ENCODE results near the gene RBL1.
"Not testable (repeated sequence)": the region's sequence is repeated elsewhere in the genome, so short reads cannot be mapped to it uniquely, and the experiment has no call there.

The RBL1 gene

DNA sequence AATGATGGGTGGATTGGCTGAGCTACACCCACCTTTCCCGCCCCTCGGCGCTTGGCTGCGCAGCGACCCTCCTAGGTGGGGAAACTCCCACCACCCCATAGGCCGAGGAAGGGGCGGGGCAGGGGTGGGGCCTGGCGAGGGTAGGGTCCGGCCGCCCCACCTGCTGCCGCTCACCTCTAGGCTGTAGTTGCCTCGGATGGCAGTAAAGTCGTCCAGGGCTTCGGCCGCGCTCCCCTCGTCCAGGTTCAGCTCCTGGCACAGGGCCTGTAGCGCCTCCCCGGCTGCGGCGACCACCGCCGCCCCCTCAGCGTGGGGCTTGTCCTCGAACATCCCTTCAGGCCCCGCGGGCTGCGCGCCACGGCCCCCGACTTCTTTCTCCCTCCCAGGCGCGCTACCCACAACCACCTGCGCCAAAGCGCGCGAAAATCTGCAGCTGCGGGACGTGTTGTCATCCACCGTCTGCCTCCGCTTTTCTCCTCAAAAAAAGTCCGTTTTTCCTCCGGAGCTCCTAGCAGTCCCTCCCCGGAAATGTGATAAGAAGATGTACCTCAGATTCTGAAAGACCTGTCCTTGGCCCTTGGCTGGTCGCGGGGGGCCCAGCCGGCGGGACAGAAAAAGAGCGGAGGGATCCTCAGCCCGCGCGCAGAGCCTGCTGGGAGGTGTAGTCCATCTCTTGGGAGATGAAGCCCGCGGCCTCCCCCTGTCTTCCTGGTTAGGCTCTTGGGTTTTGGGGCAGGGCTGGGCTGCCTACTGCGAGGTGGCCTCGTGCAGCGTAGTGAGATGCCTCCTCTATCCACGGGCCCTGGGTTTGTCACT, at the start of gene RBL1:
TSS of gene RBL1 (minus strand) at position 399 of the 816 bp plus-strand sequence. CDS start at position 330, 69 bp downstream.
- no peak for TF ChIP-seq CTCF (IDR thresholded peaks at IDR 0.05)
- peak; percentile 85 for DNase-seq (ENCODE audit: low spot score)
- Histone ChIP-seq H3K4me3 (peak within 1 kb of the TSS; percentile 95), H3K27ac (peak within 1 kb of the TSS; percentile 54 to 72)

DNA sequence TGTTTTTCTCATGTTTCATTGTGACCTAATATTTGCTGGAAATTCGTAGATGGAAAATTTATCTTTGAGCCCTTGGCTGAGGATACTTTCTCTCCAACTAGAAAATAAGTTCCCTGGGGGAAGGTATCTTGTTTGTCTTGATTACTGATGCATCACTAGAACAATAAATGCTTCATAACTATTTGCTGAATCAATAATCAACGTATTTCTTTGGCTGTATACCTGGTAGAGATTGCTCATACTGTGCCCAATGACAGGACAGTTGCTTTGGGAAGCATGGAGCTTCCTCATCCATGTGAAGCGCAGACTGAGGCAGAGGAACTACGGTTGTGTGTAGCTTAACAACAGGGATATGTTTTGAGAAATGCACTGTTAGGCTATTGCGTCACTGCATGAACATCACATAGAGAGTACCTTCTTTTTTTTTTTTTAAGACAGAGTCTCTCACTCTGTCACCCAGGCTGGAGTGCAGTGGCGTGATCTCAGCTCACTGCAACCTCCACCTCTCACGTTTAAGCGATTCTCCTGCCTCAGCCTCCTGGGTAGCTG, 49.1 kb upstream of the RBL1 start:
- DNase-seq (ENCODE audit: low spot score), result no peak
- no peak overlapping the region for H3K4me3 ChIP-seq
- no peak for TF ChIP-seq CTCF (IDR thresholded peaks at IDR 0.05)

GRCh38 chr20:37142708-37143107, 46.9 kb upstream of the RBL1 start:
- DNase-seq (ENCODE audit: low spot score), result no peak
- Histone ChIP-seq H3K4me3 (no peak overlapping the region), H3K27ac (no peak overlapping the region)
- TF ChIP-seq CTCF (IDR thresholded peaks at IDR 0.05), result no peak

More for the DNA sequence above, 49.1 kb upstream of the RBL1 start:
- H3K27ac ChIP-seq, result no peak overlapping the region

DNA sequence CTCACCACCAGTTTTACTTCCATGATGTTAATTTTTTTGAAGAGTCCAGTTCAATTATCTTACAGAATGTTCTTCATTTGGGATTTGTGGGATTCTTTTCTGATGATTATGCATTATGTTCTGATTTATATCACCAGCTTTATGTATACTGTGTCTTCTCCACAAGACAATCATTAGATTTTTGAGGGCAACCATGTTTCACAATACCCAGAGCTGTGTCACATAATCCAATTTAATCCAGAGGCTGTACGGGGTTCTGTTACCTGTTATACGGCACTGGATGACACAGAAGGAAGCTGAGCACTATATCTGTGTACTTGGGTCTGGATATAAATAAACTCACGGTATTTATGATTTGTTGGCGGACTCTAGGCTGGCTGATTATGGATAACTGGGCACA, 41.8 kb upstream of the RBL1 start:
- no peak for DNase-seq (ENCODE audit: low spot score)
- no peak for TF ChIP-seq CTCF (IDR thresholded peaks at IDR 0.05)
- H3K27ac ChIP-seq, result no peak overlapping the region
- no peak overlapping the region for H3K4me3 ChIP-seq

GRCh38 chr20:37133952-37134351, 38.2 kb upstream of the RBL1 start:
- DNase-seq (ENCODE audit: low spot score), result no peak
- H3K27ac ChIP-seq, result no peak overlapping the region
- no peak overlapping the region for H3K4me3 ChIP-seq
- TF ChIP-seq CTCF (IDR thresholded peaks at IDR 0.05), result no peak

- Histone ChIP-seq H3K4me3 (no peak overlapping the region), H3K27ac (no peak overlapping the region)
- no peak for TF ChIP-seq CTCF (IDR thresholded peaks at IDR 0.05)
- no peak for DNase-seq (ENCODE audit: low spot score)
These were observed 35.7 kb upstream of the RBL1 start for GRCh38 chr20:37131486-37131885.

GRCh38 chr20:37128803-37129202, 33.0 kb upstream of the RBL1 start:
- no peak overlapping the region for H3K4me3 ChIP-seq
- no peak for TF ChIP-seq CTCF (IDR thresholded peaks at IDR 0.05)
- no peak for DNase-seq (ENCODE audit: low spot score)
- no peak overlapping the region for H3K27ac ChIP-seq

GRCh38 chr20:37126290-37126689, 30.5 kb upstream of the RBL1 start:
- H3K4me3 ChIP-seq; H3K27ac ChIP-seq; DNase-seq (ENCODE audit: low spot score): not testable (repeated sequence)

All from coronary artery (tissue), 2 donors.